Colon (tissue), 2 donors: Measurements from ENCODE around the gene PCNX1.
"Not testable (repeated sequence)": the region's sequence is repeated elsewhere in the genome, so short reads cannot be mapped to it uniquely, and the experiment has no call there.

Experiments
- FAIRE-seq: peaks from 2 replicates; lab custom pipeline; 2012; peaks lifted over from hg19 to GRCh38; lab: Jason Lieb, UNC
- donor health status: control.
- donor health status: control.

PCNX1 gene

DNA sequence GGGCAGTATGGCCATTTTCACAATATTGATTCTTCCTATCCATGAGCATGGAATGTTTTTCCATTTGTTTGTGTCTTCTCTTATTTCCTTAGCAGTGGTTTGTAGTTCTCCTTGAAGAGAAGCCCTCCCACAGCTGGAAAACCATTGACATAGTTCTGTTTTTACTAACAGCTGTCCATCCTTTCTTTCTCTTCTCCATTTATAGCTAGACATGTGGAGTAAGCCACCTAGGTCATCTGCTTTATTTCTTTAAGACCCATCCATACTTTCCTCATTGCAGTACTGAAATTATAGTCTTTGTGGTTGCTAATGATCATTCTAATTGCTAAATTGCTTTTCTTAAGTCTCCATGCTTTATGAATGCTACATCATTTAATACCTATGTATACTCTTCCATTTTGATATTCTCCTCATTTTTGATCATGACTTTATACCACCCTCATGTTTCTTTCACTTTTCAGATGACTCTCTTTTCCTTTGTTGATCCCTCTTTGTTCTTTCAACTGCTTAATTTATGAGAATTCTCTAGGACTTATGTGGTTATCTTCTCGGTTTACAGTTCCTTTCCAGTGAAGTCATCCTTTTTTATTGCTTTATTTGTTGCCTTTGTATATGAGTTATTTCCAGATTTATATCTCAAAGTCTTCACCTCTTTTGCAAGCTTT lies 114.2 kb downstream of the PCNX1 start:
- FAIRE-seq, result no peak

DNA sequence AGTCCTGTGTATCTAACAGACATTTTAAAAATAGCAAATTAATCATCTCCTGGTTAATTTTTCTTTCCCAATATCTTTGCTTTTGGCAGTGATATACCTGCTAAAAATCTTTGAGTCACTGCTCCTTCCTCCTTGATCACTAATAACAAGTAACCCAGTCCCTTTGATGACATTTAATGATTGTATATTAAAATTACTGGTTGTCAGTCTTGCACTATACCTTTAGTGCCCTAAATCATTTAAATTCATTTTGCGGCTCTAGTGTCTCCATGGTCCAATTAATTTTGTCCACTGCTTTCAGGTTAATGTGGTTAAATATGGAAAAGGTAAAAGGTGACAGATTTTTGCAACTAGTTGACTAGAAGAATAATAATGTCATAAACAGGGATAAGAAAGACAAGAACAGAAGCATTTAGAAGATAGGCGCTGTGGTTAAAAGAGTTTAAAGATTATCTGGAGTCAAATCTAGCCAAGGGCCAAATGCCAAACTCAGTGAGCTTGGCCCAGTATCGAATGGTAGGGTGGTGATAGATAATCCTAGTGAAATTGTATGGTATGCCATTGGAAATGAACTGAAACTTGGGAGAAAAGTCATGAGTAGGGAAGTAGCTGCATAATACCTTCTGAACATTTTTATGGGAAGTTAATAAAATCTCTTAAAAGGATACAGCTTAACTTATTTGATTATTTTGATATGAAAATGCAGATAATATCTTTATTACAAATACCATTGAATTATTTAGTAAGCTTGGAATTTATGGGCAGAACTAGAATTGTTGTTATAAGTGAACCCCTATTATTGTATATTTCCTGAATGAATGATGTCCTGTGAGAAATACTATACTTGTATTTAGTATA lies 115.0 kb downstream of the PCNX1 start:
- FAIRE-seq, result no peak

DNA sequence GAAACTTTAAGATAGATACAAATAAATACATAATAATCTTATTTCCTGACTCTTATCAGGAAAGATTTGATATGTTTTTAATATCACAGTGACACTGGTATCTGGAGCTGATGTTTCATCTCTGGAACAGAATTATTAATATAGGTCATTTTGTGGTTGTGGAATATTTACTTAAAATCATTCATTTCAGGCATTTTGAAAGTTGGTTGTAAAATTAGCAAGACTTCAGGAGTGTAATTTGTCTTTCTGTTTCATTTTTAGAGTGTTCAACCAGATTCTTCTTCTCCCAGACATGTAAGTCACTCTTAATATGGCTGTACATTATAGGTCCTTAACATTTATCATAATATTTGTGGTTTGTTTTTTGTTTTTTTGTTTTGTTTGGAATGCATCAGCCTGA lies 115.7 kb downstream of the PCNX1 start:
- no peak for FAIRE-seq

DNA sequence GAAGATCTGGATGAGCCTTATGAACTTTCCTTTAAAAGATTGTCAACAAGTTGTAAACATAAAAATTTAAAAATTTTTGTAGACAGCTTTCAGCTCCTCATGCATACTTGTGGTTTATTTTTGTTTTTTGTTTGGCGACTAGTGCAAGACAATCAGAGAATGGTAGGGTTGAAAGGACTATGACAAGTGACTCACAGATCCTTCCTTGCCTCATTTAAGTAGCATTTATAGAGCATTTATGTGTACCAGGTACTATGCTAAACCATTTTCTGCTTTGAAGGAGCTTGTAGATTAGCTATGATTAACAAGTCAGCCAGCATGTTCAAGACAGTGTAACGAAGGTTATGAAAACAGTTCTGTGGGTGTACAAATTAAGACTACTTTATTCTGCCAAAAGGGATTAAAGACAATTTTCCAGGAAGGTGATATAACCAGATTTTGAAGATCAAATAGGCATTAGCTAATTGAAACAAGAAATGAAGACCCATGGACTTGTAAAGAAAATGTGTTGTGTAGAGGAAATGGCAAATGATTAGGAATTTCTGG lies 122.0 kb downstream of the PCNX1 start:
- no peak for FAIRE-seq

DNA sequence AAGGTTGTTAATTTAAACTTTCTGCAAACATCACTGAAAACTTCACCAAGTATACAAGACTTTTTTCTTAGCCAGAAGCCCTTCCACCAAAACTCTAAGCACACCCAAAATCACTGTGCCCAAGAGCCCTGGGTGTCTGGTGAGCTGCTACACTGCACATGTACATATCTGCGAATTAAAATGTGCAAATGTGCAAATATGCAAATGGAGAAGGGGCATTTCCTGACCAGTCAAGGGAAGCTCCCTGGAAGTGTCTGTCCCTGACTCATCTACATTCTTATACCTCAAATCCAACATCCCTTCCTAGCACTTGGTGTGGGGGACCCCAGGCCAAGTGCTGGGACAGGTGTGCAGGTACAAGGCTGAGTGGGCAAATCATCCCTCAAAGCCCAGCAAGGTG lies 123.7 kb downstream of the PCNX1 start:
- no peak for FAIRE-seq

DNA sequence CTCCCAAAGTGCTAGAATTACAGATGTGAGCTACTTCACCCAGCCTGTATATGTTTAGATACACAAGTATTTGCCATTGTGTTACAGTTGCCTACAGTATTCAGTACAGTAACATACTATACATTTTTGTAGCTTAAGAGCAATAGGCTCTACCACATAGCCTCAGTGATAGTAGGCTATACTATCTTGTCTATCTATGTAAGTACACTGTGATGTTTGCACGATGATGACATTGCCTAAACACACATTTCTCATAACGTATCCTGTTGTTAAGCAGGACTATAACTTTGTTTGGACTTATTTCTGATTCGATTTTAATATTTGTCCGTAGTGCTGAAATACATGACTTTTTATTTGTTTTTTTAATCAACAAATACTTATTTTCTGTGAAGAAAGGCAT lies 129.2 kb downstream of the PCNX1 start:
- no peak for FAIRE-seq

DNA sequence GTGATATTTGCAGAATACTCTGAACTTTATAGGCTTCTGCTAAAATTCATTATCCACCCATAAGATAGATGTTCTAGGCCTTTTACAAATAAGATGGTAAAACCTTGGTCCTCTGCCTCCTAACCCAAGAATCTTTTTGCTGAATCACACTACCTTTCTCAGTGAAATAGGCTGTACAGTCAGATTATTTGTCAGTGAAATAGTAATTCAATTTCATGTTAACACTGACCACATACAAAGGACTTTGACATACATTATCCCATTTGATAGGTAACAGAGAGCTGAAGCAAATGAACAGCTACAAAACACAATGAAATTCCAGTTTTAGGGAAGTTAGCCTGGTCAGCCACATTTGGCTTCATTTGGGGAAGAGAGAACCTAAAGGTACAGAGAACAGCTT lies 141.1 kb downstream of the PCNX1 start:
- no peak for FAIRE-seq

DNA sequence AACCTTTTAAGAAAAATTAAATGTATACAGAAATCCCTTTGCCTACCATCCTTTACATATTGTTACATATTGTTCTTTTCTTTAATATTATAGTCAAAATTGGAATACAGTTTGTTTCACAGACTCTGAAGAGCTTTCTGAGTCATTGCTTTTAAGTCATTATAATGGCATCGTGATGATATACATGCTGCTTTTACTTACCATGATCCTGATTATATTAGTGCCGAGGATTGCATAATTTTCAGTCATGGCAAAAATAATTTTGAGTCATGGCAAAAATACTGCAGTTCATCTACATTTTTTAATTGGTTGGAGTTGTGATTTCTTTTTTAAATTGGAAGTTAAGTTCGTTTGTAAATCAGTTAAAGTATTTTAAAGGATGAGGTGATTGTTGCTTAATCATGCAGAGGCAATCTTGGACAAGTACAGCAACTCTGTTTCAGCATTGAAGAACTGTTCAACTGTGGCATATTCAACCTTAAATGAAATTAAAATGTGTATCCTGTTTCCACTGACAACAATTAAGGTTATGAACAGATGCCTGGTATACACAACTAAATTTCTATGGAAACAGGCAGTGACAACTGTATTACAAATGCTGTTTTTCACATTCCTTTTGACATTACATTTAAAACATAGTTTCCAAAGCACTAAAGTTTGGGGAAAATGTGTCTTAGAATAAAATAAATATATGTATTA lies 142.3 kb downstream of the PCNX1 start:
- no peak for FAIRE-seq

DNA sequence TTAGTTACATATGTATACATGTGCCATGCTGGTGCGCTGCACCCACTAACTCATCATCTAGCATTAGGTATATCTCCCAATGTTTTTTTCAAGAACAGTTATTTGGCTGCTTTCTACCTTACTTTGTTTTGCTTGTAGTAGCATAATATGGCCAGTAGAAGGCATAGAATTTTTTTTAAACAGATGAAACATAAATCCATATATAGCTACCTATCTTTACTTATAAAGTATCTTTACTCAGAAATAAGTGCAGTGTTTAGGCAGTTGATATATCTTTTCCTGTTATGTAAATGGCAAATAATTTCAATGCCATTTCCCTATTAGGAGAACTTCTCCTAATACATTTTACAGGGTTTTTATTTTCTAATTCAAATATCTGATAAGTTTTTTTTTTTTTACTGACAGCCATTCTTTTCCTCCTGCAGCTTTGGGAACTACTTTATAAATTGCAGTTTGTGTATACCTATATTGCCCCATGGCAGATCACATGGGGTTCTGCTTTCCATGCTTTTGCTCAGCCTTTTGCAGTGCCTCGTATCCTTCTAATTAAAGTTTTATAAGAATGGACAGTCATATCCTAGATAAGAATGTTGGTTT lies 143.1 kb downstream of the PCNX1 start:
- no peak for FAIRE-seq

DNA sequence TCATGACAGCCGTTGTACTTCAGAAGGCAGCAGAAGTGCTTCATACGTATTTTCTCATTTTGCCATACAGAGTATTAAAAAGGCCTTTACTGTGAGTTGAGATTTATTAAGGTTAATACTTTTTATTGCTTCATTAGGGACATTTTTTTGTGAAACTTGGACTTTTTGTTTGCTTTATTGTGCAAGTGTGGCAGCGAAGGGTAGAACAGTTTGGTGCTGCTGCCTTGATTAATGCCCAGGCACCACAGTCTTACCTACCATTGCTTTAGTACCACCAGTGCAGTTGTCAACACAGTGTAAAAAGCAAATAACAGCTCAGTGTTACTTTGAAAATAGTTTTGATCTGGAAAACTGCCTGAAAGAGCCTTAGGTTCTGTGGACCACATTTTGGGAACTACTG lies 147.4 kb downstream of the PCNX1 start:
- FAIRE-seq, result no peak

DNA sequence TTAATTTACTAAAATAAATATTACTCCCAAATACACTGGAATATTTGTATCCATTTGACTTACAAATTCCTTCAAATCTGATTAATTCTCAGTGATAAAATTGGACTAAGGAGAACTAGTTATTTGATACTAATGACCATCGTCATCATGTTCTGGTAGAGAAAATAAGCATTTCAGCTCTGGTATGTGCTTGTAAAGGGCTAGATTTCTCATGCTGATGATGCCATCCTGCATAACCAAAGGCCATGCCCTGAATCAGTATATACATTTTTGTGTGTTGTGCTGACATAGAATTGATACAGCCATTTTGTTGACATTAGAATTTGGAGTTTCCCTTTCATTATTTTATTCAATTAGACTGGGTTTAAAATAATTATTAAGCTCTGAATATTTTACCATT lies 148.9 kb downstream of the PCNX1 start:
- FAIRE-seq, result no peak

DNA sequence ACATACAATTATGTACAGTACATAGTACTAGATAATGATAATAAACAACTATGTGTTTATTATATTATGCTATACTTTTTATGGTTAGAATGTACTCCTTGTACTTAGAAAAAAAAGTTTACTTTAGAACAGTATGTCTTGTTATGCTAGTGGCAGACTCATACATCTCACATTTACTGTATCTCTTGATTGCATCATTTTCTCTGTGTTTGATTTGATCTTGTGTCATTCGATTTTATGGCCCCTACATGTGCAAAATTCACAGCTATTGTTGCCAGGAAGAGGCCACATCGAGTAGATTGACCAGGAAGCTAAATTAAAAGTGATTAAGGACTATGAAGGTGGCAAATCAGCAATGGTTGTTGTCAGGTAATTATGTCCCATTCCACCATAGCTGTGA lies 153.0 kb downstream of the PCNX1 start:
- no peak for FAIRE-seq

DNA sequence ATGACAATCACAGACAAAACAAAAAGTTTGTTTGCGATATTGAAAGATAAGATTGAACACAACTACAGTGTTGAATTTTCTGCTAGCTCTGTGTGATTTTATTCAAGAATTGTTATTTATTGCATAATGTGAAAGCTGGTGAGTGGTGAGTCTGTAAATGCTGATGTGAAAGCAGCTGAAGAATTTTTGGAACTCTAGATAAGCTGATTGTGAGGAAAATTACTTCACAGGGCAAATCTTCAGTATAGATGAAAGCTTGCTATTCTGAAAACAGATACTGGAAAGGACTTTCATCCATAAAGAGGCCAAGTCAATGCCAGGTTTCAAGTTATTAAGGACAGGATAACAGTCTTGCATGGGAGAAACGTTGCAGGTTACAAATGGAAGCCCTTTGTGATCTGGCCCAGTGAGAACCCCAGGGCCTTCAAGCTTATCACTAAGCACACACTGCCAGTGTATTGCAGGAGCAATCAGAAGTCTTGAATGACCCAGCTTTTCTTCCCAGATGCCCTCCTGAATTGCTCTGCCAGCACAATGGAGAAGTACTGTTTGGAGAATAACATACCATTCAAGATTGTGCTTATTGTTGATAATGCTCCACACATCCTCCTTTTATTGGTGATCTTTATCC lies 153.7 kb downstream of the PCNX1 start:
- FAIRE-seq, result no peak

DNA sequence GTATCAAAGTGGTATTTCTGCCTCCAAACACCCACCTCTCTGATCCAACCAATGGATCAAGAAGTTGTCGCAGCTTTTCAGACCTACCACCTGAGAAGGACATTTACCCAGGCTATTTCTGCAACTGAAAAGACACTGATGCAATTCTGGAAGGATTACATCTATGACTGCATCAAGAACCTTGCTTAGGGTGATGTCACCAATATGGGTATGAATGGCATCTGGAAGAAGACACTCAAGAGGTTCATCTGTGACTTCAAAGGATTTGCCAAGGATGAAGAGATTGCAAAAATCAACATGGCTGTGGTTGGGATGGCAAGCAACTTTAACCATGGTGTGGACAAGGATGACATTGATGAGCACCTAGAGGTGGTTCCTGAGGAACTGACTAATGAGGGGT lies 154.2 kb downstream of the PCNX1 start:
- FAIRE-seq, result no peak

DNA sequence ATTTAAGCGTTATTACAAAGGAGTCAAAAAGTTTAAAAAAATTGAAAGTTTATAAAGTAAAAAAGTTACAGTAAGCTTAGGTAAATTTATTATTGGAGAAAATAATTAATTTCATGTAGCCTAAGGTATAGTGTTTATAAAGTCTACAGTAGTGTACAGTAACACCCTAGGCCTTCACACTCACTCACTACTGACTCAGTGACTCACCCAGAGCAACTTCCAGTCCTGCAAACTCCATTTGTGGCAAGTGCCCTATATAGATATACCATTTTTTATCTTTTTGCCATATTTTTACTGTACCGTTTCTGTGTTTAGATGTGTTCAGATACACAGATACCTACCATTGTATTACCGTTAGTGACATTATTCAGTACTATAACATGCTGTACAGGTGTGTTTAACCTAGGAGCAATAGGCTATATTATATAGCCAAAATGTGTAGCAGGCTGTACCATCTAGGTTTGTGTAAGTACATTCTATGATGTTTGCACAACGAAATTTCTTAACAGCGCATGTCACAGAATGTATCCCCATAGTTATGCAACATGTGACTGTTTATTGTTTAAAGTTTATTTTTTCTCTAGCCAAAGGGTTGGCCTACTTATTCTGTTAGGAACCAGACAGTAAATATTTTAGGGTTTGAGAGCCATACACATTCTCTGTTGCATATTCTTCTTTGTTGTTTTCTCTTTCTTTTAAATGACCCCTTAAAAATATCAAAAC lies 155.5 kb downstream of the PCNX1 start:
- no peak for FAIRE-seq

DNA sequence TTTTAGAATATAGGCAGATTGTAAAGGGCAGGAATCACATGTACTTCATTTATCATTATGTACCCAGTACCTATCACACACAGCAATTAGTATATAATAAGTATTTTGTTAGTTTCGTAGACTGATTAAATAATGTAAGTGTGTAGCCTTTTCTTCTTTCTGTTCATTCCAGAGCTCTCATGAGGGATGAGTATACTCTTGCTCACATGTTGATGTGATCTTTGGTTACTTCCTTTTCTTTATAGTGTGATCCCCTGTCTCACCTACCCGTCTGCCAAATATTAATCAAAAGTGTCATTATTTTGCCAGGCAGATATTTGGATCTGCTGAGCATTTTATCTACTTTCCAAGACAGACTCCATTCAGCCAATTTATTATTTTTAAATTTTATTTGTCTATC lies 156.1 kb downstream of the PCNX1 start:
- no peak for FAIRE-seq

DNA sequence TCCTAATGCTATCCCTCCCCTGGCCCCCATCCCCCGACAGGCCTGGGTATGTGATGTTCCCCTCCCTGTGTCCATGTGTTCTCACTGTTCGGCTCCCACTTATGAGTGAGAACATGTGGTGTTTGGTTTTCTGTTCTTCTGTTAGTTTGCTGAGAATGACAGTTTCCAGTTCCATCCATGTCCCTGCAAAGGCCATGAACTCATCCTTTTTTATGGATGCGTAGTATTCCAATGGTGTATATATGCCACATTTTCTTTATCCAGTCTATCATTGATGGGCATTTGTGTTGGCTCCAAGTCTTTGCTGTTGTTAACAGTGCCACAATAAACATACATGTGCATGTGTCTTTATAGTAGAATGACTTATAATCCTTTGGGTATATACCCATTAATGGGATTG lies 157.5 kb downstream of the PCNX1 start:
- FAIRE-seq, result not testable (repeated sequence)

DNA sequence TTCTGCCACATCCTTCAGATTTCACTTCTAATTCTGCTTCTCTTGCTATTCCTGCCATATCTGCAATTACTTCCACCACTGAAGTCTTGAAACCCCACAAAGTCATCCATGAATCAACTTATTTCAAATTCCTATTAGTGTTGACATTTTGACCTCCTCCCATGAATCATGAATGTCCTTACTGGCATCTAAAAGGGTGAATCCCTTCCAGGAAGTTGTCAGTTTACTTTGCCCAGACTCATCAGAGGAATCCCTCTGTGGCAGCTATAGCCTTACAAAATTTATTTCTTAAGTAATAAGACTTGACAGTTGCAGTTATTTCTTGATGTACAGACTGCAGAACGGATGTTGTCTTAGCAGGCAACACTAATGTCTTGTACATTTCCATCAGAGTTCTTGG lies 162.9 kb downstream of the PCNX1 start:
- FAIRE-seq, result no peak

DNA sequence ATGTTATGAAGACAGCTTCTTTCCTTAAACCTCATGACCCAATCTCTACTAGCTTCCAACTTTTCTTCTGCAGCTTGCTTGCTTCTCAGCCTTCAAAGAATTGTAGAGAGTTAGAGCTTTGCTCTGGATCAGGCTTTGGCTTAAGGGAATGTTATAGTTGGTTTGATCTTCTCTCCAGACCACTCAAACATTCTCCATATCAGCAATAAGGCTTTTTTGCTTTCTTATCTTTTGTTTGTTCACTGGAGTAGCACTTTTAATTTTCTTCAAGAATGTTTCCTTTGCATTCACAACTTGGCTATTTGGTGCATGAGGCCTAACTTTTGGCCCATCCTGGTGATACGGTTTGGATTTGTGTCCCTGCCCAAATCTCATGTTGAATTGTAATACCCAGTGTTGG lies 163.8 kb downstream of the PCNX1 start:
- no peak for FAIRE-seq

DNA sequence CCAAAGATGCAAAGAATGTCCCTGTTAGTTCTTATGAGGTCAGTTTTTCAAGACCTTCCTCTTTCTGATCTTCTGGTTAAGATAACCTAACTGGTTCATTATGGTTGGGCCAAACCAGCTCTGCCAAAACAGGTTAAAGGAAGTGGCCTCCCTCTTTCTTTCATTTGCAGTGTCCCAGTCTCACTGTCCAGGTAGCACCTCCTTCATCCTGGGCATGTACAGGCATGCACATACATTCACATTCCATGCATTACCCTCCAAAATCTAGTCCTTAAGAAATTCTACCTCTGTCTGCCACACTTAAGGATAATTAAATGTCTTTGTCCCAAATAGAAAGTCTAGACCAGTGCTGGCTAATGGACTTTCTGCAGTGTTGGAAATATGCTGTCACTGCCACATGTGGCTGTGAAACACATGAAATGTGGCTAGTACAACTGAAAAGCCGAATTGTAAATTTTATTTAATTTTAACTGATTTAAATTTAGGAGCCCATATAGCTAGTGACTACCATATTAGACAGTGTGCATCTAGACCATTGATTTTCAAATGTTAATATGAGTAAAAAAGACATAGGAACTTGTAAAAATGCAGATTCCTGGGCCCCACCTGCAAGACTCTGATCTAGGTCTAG lies 169.3 kb downstream of the PCNX1 start:
- no peak for FAIRE-seq

DNA sequence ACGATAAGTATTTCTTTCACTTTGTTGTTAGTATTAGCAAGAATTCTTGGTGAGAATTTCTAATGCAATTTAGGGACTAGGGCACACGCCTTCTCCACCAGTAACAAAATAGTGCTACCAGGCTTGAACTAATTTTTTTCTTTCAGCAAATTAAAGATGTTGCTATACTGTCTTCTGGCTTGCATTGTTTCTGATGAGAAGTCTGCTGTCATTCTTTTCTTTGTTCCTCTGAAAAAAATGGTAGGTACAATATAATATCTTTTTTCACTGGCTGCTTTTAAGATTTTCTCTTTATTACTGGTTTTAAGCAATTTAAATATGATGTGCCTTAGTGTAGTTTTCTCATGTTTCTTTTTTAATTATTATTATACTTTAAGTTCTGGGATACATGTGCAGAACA lies 171.2 kb downstream of the PCNX1 start:
- FAIRE-seq, result no peak
